NCI-H187 (cell line): ENCODE data around the gene BANK1.

ENCODE experiments used
- DNase-seq, 2 experiments: peaks; one replicate each; lab custom pipeline; 2025; lab: John Stamatoyannopoulos, UW

BANK1 gene

GRCh38 chr4:101813604-101814003 lies 23.1 kb downstream of the BANK1 start:
- no peak for DNase-seq

DNA sequence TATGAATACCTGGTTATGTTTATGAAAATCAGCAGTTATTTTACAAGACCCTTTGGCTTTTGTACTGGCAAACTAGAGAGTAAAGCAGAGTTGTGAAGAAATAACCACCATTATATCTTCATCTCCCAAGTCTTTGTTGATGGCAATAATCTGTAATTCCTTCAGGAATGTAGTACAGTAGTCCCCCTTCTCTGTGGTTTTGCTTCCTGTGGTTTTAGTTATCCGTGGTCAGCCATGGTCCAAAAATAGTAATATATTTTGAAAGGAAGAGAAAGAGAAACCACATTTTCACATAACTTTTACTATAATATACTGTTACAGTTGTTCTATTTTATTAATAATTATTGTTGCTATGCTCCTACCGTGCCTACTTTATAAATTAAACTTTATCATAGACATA lies 27.8 kb downstream of the BANK1 start:
- no peak for DNase-seq

DNA sequence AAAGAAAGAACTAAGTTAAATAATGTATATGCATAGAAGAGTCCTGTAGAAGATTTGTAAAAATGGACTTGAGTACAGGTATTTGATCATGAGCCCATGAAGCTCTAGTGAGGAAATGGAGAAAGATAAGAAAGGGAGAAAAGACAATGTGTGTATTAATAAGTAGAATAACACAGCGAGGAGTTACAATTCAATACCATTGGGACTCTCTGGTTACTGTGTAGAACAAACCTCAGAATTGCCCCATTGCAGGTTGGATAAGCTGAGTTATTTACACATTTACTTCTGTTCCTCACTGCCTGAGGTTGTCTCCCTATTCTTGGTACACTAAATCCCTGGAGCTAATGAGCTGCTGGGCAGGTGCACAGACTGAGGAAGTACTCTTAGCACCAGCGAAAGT lies 33.3 kb downstream of the BANK1 start:
- no peak for DNase-seq

DNA sequence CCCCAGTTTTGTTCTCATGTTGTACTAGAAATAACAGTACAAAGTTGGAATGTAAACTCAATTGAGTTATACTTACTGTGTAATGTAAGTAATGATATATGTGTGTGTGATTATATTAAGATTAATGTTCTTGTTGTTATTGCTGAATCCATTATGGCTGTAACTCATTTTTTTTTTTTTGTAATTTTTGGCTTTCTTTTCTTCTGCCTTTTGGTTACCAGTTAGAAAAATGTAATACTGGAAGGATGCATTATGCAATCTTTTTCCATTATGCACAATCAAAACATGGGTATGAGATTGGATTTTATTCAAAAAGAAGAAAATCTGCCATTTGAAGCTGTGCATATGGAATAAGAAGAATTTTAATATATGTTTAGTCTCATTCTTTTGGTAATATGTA lies 34.0 kb downstream of the BANK1 start:
- no peak for DNase-seq

- DNase-seq = no peak
Observed at GRCh38 chr4:101825953-101826352, 35.4 kb downstream of the BANK1 start.

GRCh38 chr4:101831816-101832215 lies 41.3 kb downstream of the BANK1 start:
- DNase-seq = no peak

- no peak for DNase-seq
Observed at GRCh38 chr4:101833480-101833879, 43.0 kb downstream of the BANK1 start.

- DNase-seq = no peak
Observed at GRCh38 chr4:101835121-101835904, 44.8 kb downstream of the BANK1 start.

GRCh38 chr4:101843054-101843453 lies 52.5 kb downstream of the BANK1 start:
- DNase-seq = no peak

DNA sequence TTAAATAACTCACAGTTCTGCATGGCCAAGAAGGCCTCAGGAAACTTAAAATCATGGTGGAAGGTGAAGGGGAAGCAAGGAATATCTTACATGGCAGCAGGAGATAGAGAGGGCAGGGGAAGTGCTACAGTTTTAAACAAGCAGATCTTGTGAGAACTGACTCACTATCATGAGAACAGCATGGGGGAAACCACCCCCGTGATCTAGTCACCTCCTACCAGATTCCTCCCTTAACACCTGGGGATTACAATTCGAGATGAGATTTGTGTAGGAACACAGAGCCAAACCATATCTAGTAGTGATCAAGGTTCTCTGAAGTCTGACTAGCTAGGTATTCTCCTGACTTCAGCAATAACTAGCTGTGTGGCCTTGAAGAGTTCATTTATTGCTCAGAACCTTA lies 56.0 kb downstream of the BANK1 start:
- DNase-seq = no peak

DNA sequence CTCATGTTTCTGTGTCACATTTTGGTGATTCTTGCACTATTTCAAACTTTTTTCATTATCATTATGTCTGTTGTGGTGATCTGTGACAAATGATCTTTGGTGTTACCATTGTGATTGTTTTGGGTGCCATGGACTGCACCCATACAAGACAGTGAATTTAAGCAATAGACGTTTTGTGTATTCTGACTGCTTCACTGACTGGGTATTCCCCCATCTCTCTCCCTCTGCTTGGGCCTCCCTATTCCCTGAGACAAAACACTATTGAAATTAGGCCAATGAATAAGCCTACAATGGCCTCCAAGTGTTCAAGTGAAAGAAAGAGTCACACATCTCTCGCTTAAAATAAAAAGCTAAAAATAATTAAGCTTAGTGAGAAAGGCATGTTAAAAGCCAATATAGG lies 60.2 kb downstream of the BANK1 start:
- no peak for DNase-seq

- DNase-seq = no peak
Observed at GRCh38 chr4:101851672-101852071, 61.1 kb downstream of the BANK1 start.

DNA sequence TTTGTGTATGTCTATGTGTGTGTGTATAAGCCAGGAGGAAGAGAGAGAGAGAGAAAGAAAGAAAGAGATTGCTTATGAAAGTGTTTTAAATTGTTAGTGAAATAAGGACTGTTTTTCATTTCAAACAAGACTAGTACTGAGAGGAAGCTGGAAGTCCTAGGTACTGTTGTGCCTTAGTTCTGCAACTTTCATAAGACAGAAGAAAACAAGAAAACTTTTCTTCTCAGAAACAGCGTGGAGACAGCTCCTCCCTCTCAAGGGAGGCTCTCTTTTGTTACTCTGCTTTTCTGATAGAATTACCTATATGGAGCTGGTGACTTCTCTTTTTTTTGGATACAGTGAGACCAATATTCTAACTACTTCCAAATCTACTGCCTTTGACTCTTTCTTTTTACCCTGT lies 62.5 kb downstream of the BANK1 start:
- no peak for DNase-seq

- no peak for DNase-seq
Observed at GRCh38 chr4:101853691-101854090, 63.2 kb downstream of the BANK1 start.

- DNase-seq = no peak
Observed at GRCh38 chr4:101855239-101855638, 64.7 kb downstream of the BANK1 start.

DNA sequence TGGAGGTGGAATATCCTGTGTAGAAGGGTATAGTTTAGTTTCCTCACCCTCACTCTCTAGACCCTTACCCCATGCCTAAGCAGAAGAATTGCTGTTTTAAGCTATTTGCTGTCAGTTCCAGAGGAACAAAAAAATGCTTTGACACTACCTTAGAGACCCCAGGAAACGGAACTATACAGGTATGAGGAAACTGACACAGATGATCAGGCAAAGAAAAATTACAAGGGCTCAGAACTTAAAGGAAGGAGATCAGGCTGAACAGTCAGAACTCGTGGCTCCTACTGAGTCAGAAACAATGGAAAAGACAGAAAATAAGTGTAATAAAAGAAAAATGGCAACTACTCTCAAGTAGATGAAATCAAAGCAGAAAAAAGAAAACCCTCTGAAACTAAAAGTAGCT lies 65.6 kb downstream of the BANK1 start:
- no peak for DNase-seq

GRCh38 chr4:101857176-101857575 lies 66.6 kb downstream of the BANK1 start:
- DNase-seq = no peak

DNA sequence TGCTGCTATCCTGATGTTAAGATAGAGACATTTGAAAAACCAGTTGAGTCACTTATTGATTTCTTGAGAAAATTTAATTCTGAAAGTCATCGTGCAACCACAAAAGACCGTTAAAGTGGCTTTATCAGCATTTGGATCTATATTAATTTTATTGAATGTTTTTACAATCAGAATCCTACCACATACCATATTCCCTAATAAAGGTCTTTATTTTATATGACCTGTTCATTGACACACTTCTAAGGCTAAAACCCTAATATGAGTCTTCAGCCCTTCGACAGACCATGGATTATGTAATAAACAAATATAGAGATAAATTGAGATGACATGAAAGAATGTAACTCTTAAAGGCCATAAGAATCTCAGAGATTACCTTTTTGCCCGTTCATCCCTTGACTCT lies 68.1 kb downstream of the BANK1 start:
- DNase-seq = no peak

DNA sequence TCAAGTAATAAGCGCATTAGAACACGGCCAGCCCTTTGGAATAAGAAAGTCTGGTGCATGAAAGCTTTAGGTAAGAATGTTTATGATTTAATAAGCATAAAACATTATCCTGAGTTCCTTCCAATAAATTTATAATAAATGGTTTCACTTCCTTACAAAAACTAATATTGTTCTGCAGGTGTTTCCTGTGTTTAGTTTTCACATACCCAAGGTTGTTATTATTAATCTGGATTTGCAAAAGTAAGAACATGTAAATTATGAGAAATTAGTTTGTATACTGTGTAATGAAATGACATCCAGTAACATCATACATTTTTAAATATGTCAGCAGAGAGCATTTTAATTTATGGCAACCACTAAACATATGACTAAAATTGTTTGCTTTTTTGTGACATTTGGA lies 72.1 kb downstream of the BANK1 start:
- no peak for DNase-seq

DNA sequence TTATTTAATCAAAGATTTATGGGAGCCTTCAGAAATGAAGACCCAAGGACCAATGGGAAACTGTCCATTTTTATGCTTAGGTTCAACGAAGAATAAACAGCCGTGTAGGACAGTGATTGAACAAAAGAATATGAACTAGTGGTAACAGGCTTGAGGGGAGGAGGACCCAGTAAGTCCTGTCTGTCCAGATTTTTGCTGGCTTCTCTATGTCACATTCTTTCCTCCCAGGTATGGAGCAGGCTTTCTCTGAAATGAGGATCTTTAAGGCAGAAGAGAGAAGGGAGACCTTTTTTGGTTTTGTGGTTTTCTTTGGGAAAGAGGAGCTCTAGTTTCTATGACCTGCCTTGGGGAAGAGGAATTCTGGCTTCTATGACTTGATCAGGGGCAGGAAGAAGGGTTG lies 74.1 kb downstream of the BANK1 start:
- no peak for DNase-seq

DNA sequence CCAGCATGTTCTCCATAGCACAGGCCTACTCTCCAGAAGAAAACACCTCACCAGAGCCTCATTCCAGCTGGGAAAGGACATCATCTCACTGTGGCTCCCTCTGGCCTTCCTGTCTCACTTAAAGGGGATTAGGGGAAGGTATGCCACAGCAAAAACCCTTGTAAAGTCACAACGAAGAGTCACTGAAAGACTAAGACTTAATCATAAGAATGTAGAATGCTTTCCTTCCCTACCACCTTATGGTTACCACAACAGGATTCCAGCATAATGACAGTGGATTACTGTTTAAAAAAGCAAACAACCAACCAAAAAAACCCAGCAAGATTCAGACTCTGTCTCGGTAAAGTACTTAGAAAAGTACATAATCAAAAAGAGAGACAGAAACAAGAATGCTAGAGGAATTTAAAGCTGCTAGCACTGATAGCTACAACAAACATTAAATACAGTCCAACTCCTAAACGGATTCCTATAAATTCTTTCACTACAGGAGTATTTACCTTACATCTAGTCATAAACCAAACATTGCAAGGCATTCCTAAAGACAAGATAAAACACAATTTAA lies 75.1 kb downstream of the BANK1 start:
- DNase-seq = no peak

DNA sequence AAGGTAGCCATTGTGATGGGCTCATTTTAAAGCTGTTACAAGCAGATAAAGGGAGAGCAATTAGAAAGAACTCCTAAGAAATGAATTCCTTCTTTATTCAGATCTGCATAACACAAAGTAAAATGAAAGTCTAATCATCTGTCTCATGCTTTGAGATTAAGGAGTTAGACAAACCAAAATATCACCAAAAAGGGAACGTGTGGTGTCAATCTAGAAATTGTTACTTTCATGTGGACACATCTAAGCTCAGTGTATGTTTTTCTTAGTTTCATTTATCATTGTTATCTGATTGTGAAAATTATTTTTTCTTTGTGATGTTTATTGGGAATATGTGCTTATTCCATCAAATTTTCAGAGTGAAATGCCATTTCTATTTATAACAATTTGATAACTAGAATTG lies 80.3 kb downstream of the BANK1 start:
- no peak for DNase-seq

DNA sequence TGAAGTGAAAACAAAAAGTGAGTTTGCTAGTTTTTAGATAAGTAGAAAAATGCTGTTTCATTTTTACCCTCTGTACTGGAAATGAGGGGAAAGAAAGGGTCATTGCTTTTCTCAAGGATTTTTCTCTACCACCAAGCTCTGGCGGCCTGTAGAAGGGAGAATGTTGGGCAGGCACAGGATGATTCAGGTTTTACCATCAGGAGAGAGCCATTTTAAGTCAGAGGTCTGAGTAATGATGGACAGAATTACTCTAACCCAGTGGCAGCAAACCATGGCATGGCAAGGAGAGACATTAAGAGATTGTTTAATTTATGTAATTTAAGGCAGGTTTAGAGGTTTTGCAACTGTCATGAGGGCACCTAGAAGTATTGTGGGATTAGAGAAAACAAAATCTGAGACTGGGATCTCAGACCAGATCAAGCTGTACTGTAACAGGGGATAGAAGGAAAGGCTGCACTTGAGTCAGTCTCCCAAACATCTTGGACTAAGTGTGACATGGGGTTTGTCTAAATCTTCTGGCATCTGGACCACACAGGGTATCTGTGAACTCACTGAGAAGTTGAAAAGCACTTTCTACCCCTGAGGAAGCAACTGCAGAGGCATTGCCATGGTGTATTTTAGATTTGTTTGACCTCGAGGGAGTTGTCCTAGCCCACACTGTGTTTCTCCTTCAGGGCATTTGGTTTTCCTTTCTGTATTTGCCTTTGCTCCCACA lies 81.6 kb downstream of the BANK1 start:
- no peak for DNase-seq
